ENCODE data around the gene REN.

The REN gene

GRCh38 chr1:204108312-204109141 lies 57.6 kb downstream of the REN start:
- H3K4me3 ChIP-seq (replicated peaks; ENCODE audit: low read depth, low read length) = no peak overlapping the region
- H3K36me3 ChIP-seq (ENCODE audit: control insufficient read depth, insufficient read depth, low read length) = no peaks in the 10 kb centered on the region
- no peak for TF ChIP-seq CTCF (IDR thresholded peaks at IDR 0.05; ENCODE audit: insufficient read depth, low read length, poor library complexity, severe bottlenecking)
- no peak for DNase-seq (ENCODE audit: extremely low read depth, insufficient read length)
- H3K27me3 ChIP-seq (replicated peaks; ENCODE audit: control insufficient read depth, insufficient read depth, low read length) = no peaks in the 10 kb centered on the region; the same call in 1 of the 2 replicates

GRCh38 chr1:204107892-204108291 lies 58.2 kb downstream of the REN start:
- Histone ChIP-seq H3K27me3 (replicated peaks; ENCODE audit: control insufficient read depth, insufficient read depth, low read length) (no peaks in the 10 kb centered on the region; the same call in 1 of the 2 replicates), H3K36me3 (ENCODE audit: control insufficient read depth, insufficient read depth, low read length) (no peaks in the 10 kb centered on the region), H3K4me3 (replicated peaks; ENCODE audit: low read depth, low read length) (no peak overlapping the region)
- no peak for DNase-seq (ENCODE audit: extremely low read depth, insufficient read length)
- TF ChIP-seq CTCF (IDR thresholded peaks at IDR 0.05; ENCODE audit: insufficient read depth, low read length, poor library complexity, severe bottlenecking) = no peak

GRCh38 chr1:204106825-204107224 lies 59.3 kb downstream of the REN start:
- DNase-seq (ENCODE audit: extremely low read depth, insufficient read length) = no peak
- Histone ChIP-seq H3K4me3 (replicated peaks; ENCODE audit: low read depth, low read length) (no peak overlapping the region), H3K36me3 (ENCODE audit: control insufficient read depth, insufficient read depth, low read length) (no peaks in the 10 kb centered on the region), H3K27me3 (replicated peaks; ENCODE audit: control insufficient read depth, insufficient read depth, low read length) (no peaks in the 10 kb centered on the region; the same call in 1 of the 2 replicates)
- TF ChIP-seq CTCF (IDR thresholded peaks at IDR 0.05; ENCODE audit: insufficient read depth, low read length, poor library complexity, severe bottlenecking) = no peak

- no peak for DNase-seq (ENCODE audit: extremely low read depth, insufficient read length)
- no peak for TF ChIP-seq CTCF (IDR thresholded peaks at IDR 0.05; ENCODE audit: insufficient read depth, low read length, poor library complexity, severe bottlenecking)
- H3K4me3 ChIP-seq (replicated peaks; ENCODE audit: low read depth, low read length) = no peak overlapping the region
- H3K27me3 ChIP-seq (replicated peaks; ENCODE audit: control insufficient read depth, insufficient read depth, low read length) = no peaks in the 10 kb centered on the region; the same call in 1 of the 2 replicates
- H3K36me3 ChIP-seq (ENCODE audit: control insufficient read depth, insufficient read depth, low read length) = no peaks in the 10 kb centered on the region
Observed at GRCh38 chr1:204105131-204105515, 61.0 kb downstream of the REN start.
